ENCODE data around the gene ARHGAP22.

- TF ChIP-seq CTCF (IDR thresholded peaks at IDR 0.05) (no peak), POLR2A (IDR thresholded peaks at IDR 0.05) (no peak)
Observed at GRCh38 chr10:48497780-48498770, 106.8 kb downstream of the ARHGAP22 start.
